MCF 10A (cell line): ENCODE data around the gene PRM2. TPM values are rescaled to one million over a fixed set of nuclear protein-coding genes. Genes with fewer than 3 reads are reported as not detected.

Experiments
- BruUV-seq: library from RNA; stranded (reverse); fragments of 400-500 nt; replicated peaks from 2 replicates; lab custom pipeline; 2021; lab: Mats Ljungman, UMichigan
- CTCF ChIA-PET: fragments of 300-600 bp; sonication (Branson Sonifier 250); formaldehyde crosslinking; extraction: SDS; loops from one replicate; lab custom pipeline; 2021; ENCODE audit warnings: antibody characterized with exemption, inconsistent platforms; lab: Yijun Ruan, JAX
- POLR2A ChIA-PET: fragments of 300-600, 350-650 bp; sonication (Branson Sonifier 250); formaldehyde crosslinking; extraction: SDS; loops from one replicate; lab custom pipeline; 2020; ENCODE audit warnings: antibody characterized with exemption, inconsistent platforms; lab: Yijun Ruan, JAX
- DNase-seq: peaks from one replicate; pipeline ENCODE4 v3.0.0-alpha.2; 2018; ENCODE audit not compliant: unreplicated experiment
- H3K27ac Mint-ChIP-seq: one replicate; pipeline ENCODE4 v1.8.0; 2022; ENCODE audit warnings: mild to moderate bottlenecking, low read depth, mixed read lengths; ENCODE audit not compliant: unreplicated experiment
- H3K27me3 Mint-ChIP-seq: one replicate; pipeline ENCODE4 v1.8.0; 2022; ENCODE audit warnings: mixed read lengths; ENCODE audit not compliant: insufficient read depth, unreplicated experiment
- H3K36me3 Mint-ChIP-seq: one replicate; pipeline ENCODE4 v1.8.0; 2022; ENCODE audit warnings: mild to moderate bottlenecking, moderate library complexity, mixed read lengths; ENCODE audit not compliant: insufficient read depth, unreplicated experiment
- H3K4me1 Mint-ChIP-seq: one replicate; pipeline ENCODE4 v1.8.0; 2022; ENCODE audit warnings: mixed read lengths; ENCODE audit not compliant: insufficient read depth, unreplicated experiment
- H3K4me3 Mint-ChIP-seq: one replicate; pipeline ENCODE4 v1.8.0; 2022; ENCODE audit warnings: mild to moderate bottlenecking, moderate library complexity, mixed read lengths; ENCODE audit not compliant: unreplicated experiment
- H3K9me3 Mint-ChIP-seq: one replicate; pipeline ENCODE4 v1.8.0; 2022; ENCODE audit warnings: mixed read lengths; ENCODE audit not compliant: unreplicated experiment
- intact Hi-C: fragments of 100-400 bp; cut with micrococcal nuclease; formaldehyde crosslinking; loops from 2 replicates; pipeline ENCODE4 v1.14.1; 2022
- total RNA-seq: library from RNA; stranded (reverse); gene quantifications from 2 replicates; pipeline ENCODE4 v1.2.3, GENCODE V29; 2022
- TF ChIP-seq, protein P1 (sequence below): fragments of 200-600 bp; IDR thresholded peaks from one replicate; pipeline ENCODE4 v1.8.0; 2022; ENCODE audit warnings: antibody characterized with exemption, mild to moderate bottlenecking; ENCODE audit not compliant: unreplicated experiment

PRM2 gene
- total RNA-seq, 1 experiment from 2014 or later = not detected

GRCh38 chr16:11322823-11323222, 46.5 kb upstream of the PRM2 start:
- Mint-ChIP-seq H3K4me3 (no peak overlapping the region), H3K27ac (no peak overlapping the region), H3K4me1 (peaks cover 4% of the 10 kb centered on the region), H3K9me3 (no peaks in the 10 kb centered on the region), H3K36me3 (no peaks in the 10 kb centered on the region), H3K27me3 (no peaks in the 10 kb centered on the region)
- BruUV-seq = no TSS peak
- POLR2A ChIA-PET = no interaction called here
- TF ChIP-seq, protein P1, sequence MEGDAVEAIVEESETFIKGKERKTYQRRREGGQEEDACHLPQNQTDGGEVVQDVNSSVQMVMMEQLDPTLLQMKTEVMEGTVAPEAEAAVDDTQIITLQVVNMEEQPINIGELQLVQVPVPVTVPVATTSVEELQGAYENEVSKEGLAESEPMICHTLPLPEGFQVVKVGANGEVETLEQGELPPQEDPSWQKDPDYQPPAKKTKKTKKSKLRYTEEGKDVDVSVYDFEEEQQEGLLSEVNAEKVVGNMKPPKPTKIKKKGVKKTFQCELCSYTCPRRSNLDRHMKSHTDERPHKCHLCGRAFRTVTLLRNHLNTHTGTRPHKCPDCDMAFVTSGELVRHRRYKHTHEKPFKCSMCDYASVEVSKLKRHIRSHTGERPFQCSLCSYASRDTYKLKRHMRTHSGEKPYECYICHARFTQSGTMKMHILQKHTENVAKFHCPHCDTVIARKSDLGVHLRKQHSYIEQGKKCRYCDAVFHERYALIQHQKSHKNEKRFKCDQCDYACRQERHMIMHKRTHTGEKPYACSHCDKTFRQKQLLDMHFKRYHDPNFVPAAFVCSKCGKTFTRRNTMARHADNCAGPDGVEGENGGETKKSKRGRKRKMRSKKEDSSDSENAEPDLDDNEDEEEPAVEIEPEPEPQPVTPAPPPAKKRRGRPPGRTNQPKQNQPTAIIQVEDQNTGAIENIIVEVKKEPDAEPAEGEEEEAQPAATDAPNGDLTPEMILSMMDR = no peak
- intact Hi-C loops = no loop called here
- no peak for DNase-seq
- CTCF ChIA-PET = no interaction called here

DNA sequence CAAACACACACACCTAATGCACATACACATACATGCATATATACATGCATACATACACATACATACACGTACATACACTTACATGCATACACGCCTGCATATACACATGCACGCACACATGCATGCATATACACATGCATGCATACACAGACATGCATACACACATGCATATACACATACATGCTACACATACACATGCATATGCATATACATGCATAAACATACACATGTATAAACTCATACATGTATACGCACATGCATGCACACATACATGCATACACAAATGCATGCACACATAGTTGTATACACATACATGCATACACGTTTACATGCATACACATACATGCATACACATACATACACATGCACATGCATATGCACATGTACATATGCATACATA, 45.4 kb upstream of the PRM2 start:
- intact Hi-C loops = no loop called here
- Mint-ChIP-seq H3K36me3 (no peaks in the 10 kb centered on the region), H3K4me3 (no peak overlapping the region), H3K4me1 (no peaks in the 10 kb centered on the region), H3K27ac (no peak overlapping the region), H3K27me3 (no peaks in the 10 kb centered on the region), H3K9me3 (no peaks in the 10 kb centered on the region)
- TF ChIP-seq, protein P1 = no peak
- DNase-seq = no peak
- POLR2A ChIA-PET = no interaction called here
- CTCF ChIA-PET = no interaction called here
- BruUV-seq = no TSS peak

GRCh38 chr16:11320170-11320569, 43.9 kb upstream of the PRM2 start:
- TF ChIP-seq, protein P1 = no peak
- DNase-seq = no peak
- Mint-ChIP-seq H3K36me3 (no peaks in the 10 kb centered on the region), H3K27me3 (no peaks in the 10 kb centered on the region), H3K4me3 (no peak overlapping the region), H3K4me1 (no peaks in the 10 kb centered on the region), H3K27ac (no peak overlapping the region), H3K9me3 (no peaks in the 10 kb centered on the region)
- ChIA-PET POLR2A (no interaction called here), CTCF (no interaction called here)
- intact Hi-C loops = no loop called here
- no TSS peak for BruUV-seq

GRCh38 chr16:11319529-11320146, 43.4 kb upstream of the PRM2 start:
- Mint-ChIP-seq H3K27ac (no peak overlapping the region), H3K4me3 (no peak overlapping the region), H3K27me3 (no peaks in the 10 kb centered on the region), H3K36me3 (no peaks in the 10 kb centered on the region), H3K4me1 (no peaks in the 10 kb centered on the region), H3K9me3 (no peaks in the 10 kb centered on the region)
- BruUV-seq = no TSS peak
- TF ChIP-seq, protein P1 = no peak
- peak; percentile 52 for DNase-seq
- POLR2A ChIA-PET = no interaction called here
- intact Hi-C loops = no loop called here
- CTCF ChIA-PET = interaction anchor here (0.5 to 1.2 kb wide), 2 partner anchors 9 to 37 kb away, joined by 3 to 4 read pairs; no protein-coding TSS in a partner anchor
